Sciatic nerve (tissue), 2 donors: ENCODE results near the gene ELOVL2. TPM values are rescaled to one million over a fixed set of nuclear protein-coding genes. Genes with fewer than 3 reads are reported as not detected.

ENCODE experiments used
- ATAC-seq: fragments of 200-7000 bp; cut with Tn5 transposase; one replicate; pipeline ENCODE4 v1.9.1; 2020; ENCODE audit warnings: mild to moderate bottlenecking, moderate library complexity
- DNase-seq: peaks from one replicate; pipeline ENCODE4 v3.0.0-alpha.2; 2020; ENCODE audit warnings: low spot score
- intact Hi-C: fragments of 100-400 bp; cut with DNase I; formaldehyde crosslinking; loops from one replicate; pipeline ENCODE4 v1.14.2; 2022
- total RNA-seq: library from RNA; stranded (reverse); fragmentation: NEBNext Ultra II Directional; extraction: Animal tissue kit (Norgen Biotek cat#: 25700); gene quantifications from one replicate; pipeline ENCODE4 v1.2.1, GENCODE V29; 2021
- donor health status: DM: no; HTN: no; CAD: no.
- donor health status: DM: no; HTN: no; CAD: no.

Gene ELOVL2
- total RNA-seq, 1 donor from 2014 or later = 2.9 TPM

DNA sequence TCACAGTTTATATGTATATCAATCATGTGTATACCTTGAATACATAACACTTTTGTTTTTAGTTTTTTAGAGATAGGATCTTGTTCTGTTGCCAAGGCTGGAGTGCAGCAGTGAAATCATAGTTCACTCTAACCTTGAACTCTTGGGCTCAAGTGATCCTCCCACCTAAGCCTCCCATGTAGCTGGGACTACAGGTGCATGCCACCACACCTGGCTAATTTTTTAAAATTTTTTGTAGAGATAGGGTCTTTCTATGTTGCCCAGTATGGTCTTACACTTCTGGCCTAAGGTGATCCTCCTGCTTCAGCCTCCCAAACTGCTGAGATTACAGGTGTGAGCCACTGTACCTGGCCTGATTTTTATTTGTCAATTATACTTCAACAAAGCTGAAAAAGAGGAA is 87.3 kb downstream of the ELOVL2 start:
- no peak for ATAC-seq
- intact Hi-C loops = no loop called here
- no peak for DNase-seq

GRCh38 chr6:10954590-10955010 is 89.5 kb downstream of the ELOVL2 start:
- intact Hi-C loops = no loop called here
- DNase-seq (peak; percentile 76), ATAC-seq (peak; percentile 69)

DNA sequence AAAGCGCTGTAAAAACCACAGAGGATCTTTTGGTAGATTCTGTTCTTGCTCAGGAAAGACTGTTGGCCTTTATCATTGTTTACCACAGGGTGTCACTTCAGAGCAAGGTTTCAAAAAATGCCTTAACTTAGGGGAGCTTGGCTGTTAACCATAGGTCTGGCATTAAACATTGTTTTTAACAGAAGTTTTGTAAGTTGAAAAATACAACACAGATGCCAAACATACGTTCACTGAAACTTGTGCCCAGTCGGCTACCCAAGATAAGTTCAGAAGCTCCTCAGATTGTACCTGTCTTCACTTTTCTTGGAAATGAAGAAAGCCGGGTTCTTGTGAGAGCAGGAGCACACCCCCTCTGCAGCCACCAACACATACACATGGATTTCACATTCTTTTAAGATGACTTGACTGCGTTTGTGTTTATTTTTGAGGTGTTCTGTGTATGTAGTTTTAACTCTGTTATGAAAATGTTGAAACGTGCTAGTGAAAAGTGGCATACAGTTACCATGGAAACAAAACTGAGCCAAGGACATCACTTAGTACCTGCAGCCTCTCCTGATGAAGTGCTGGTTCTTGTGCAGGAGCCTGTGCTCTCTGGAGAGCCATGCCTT is 92.3 kb downstream of the ELOVL2 start:
- intact Hi-C loops = no loop called here
- DNase-seq = no peak
- peak; percentile 38 for ATAC-seq

DNA sequence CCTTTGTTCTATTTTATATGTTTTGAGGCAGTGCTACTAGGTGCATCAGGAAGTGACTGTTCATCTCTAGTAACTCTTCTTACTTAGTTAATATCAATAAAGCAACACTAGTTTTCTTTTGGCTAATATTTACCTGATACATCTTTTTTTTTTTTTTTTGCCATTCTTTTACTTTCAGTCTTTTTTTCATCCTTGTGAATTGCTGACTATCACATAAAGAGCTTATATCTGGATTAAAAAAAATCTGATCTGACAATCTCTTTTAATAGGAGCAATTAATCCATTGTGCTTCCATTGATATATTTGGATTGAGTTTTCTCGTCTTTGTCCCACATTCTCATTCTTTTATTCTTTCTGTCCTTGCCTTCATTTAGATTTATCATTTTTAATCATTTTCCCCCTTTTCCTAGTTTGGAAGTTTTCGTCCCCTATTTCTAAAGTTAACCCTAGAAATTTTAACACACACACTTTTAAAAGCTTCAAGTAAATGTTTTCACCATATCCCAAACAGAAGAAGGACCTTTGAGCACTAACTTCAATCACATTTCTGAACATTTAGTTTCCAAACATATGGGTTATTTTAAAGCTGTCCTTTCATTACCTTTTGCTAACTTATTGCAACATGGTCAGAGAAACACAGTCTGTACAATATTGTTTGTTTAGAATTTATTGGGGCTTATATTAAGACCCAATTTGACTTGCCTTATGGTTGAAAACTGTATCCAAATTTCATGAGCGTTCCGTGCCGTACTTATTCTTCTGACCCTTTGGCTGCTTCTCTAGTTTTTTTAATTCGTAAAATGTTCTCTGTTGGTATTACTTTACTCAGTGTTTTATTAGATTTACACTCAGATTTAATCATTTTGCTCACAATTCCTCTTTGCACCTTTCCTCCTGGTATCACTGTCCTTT is 94.3 kb downstream of the ELOVL2 start:
- no peak for DNase-seq
- intact Hi-C loops = no loop called here
- no peak for ATAC-seq

DNA sequence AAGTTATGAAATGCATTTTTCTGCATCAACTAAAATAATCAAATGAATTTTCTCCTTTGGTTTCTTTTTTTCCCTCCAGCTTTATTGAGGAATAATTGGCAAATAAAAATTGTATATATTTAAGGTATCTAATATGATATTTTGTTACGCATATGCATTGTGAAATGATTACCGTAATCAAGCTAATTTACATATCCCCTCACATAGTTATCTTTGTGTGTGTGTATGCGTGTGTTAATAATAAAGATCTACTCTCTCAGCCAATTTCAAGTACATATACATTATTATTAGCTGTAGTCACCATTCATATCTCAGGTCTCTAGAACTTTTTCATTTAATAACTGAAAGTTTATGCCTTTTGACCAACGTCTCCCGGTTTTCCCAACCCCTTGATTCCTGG is 96.1 kb downstream of the ELOVL2 start:
- DNase-seq (no peak), ATAC-seq (no peak)

DNA sequence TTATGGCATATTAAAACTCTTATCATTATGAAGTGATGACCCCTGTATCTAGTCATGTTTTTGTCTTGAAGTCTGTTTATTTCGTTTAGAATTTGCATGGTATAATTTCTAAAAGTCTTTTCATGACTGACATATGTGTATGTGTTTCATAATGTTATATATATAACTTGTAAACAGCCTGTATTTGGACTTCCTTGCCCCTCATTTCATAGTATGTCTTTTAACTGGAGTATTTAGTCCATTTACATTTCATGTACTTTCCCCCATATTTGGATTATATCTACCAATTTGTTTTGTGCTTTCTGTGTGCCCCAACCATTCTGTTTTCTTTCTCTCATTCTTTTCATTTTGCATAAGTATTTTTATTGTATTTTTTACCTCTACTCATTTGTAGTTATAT is 98.3 kb downstream of the ELOVL2 start:
- DNase-seq (no peak), ATAC-seq (no peak)
- intact Hi-C loops = no loop called here

More for the DNA sequence above, 96.1 kb downstream of the ELOVL2 start:
- intact Hi-C loops = no loop called here

DNA sequence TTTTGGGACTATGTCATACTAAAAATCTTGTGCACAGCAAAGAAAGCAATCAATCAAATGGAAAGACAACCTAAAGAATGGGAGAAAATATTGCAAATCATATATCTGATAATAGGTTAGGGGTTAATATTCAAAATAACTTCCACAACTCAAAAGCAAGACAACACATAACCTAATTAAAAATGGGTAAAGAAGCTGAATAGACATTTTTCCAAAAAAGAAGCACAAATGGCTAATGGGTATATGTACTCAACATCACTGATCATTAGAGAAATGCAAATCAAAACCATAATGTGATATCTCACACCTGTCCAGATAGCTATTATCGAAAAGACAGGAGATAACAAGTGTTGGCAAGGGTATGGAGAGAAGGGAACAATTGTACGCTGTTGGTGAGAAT is 104.3 kb downstream of the ELOVL2 start:
- intact Hi-C loops = no loop called here
- no peak for DNase-seq
- no peak for ATAC-seq

GRCh38 chr6:10933126-10933525 is 111.0 kb downstream of the ELOVL2 start:
- intact Hi-C loops = no loop called here
- ATAC-seq (no peak), DNase-seq (no peak)

Other genes starting within 250 kb of the ELOVL2 start
- gene MAK, start 205.8 kb downstream of the ELOVL2 start, total RNA-seq = 0.40 TPM
- not detected for gene GCM2, start 162.3 kb downstream of the ELOVL2 start, total RNA-seq
- 1.3 TPM for gene SYCP2L, start 157.3 kb downstream of the ELOVL2 start, total RNA-seq
- gene SMIM13, start 49.5 kb upstream of the ELOVL2 start, total RNA-seq = 17.2 TPM
- 0.22 TPM for gene ERVFRD-1, start 67.4 kb upstream of the ELOVL2 start, total RNA-seq
- gene NEDD9, start 188.4 kb upstream of the ELOVL2 start, total RNA-seq = 55.4 TPM